AG20443 (cell line): ENCODE data around the gene NSD1.
A peak's percentile ranks its signal among the peaks of the same experiment; 100 is the strongest.
"Not testable (repeated sequence)": the region's sequence is repeated elsewhere in the genome, so short reads cannot be mapped to it uniquely, and the experiment has no call there.

Experiments used
- DNase-seq: peaks from one replicate; pipeline ENCODE4 v3.0.0; 2012; ENCODE audit warnings: low spot score, mixed read lengths

The NSD1 gene

DNA sequence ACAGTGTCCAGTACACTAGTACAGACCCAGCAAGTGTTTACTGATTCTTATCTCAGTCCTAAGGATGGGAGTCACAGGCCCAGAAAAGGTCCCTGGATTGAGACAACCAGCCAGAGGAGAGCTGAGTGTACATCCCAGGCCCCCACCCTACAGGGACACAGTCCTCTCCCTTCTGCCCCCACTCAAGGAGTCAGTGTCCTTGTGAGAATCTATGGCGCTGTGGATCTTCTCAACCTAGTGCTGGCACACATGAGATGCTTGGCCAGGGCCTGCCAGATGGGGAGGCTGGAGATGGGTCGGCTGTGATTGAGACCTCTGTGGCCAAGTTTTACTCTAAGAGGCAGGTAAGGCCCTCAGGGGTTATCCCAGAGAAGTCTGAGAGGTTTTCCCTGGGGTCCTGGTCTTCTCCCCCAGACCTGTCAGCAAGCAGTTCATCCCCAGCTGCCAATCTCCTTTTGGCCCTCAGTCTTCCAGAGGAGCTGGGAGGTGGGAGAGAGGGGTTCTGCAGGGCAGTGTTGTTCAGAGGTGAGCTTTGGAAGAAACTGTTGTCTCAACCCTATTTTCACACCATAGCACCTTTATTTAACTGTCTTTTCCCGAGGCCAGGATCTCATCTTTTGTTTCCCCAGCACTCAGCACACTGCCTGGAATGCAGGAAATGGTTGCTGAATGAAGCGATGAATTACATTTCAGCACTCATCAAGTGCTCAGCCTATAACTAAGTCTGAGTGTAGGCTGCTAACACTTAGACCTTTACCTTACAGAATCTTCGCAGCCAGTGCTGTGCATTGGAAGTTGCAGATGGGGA, 3.2 kb upstream of the NSD1 start:
- no peak for DNase-seq

DNA sequence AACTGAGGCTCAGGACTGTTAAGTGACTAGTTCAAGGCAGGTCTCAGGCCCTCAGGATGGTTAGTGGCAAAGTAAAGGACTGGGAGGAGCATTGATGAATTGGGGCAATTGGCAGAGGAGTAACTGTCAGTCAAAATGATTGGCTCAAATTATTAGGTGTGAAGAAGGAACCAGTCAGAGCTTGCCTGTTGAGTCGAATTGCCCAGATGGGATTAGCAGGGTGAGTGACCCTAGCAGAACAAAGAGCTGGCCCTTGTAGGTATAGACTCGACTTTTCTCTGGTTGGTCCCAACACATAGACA, 2.6 kb upstream of the NSD1 start:
- DNase-seq = no peak

DNA sequence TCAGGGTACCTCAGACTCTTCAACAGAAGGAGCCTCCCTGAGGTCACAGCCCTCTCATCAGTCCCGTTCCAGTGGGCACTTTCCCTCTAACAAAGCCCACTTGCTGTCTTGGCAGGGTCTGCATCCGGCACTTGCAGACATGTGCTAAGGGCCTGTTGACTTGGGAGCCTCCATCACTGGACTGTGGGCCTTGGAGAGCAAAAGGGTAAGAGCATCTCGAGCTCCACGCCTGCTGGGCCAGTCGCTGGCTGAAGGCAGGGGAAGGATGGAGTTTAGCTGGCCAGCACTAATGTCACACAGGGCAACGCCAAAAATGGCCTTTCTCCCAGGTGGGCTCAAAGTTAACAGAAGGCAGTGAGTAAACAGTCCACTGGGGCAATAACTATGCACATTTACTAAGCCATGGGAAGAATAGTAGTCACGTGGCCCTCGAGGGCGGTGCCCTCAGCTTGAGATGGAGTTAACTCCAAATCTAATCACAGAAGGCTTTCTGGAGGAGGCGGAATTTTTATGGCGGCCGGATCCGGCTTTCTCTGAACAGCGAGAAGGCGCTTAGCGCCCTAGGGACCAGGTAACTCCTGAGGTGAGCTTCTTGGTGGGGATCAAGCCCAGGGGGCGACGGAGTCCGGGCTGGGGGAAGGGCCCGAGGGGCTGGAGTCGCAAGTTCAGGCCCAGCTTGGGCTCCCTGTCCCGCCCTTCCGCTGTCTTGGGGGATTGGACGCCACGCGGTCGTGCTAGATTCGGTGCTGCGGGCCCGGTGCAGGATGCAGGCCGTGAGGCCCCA, 2.0 kb upstream of the NSD1 start:
- no peak for DNase-seq

- DNase-seq = peak; percentile 31
These were observed 1.2 kb upstream of the NSD1 start for GRCh38 chr5:177132136-177133095.

DNA sequence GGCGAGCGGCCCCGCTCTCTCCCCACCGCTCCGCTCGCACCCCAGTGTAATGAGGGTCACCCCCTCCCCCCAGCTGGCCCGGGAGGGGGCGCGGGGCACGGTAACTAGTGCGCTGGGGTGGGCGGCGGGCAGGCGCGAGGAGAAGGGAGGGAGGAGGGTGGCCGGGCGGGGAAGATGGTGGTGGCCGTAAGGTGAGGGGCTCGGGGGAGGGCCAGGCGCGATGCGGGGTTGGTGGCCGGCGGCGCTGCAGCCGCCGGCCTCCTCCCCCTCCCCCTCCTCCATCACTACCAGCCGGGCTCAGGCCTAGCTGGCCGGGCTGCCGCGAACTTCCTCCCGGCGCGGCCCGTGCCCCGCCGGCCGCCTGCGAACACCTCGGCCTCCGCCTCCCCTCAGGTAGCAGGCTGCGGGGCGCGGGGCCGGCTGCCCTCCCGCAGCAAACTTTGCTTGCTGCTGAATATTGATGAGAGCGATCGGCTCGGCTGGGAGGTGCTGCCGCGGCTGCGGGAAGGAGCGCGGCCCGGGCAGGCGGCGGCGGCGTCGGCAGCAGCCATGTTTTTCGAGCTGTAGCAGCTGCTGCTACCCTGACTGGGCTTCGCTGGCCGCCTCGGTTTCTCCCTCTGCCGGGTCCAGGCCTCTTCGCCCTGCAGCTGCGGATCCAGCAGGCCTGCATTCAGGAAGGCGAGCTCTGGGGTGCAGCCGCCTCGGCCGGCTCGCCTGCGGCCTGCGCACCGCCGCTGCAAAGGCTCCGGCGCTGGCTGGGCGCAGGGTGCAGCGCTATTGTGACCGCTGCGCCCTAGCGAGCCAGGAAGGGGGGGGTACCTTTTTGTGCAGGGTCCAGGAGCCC, 502 bp downstream of the NSD1 start:
- DNase-seq = peak; percentile 77

- DNase-seq = no peak
These were observed 1.2 kb downstream of the NSD1 start for GRCh38 chr5:177134697-177135225.

GRCh38 chr5:177140312-177140711, 6.7 kb downstream of the NSD1 start:
- no peak for DNase-seq

DNA sequence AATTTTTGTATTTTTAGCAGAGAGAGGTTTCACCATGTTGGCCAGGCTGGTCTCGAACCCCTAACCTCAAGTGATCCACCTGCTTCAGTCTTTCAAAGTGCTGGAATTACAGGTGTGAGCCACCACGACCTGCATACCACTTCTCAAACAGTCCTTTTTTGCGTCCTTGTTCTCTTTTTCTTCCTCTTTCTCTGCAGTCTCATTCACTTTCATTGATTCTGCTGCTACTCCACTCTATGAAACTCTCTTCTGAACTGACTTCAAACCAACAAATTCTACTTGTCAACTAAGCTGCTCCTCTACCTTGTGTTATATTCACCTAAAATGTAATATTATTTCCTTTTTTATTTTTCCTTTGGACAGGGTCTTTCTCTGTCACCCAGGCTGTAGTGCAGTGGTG, 7.9 kb downstream of the NSD1 start:
- no peak for DNase-seq

- no peak for DNase-seq
These were observed 8.6 kb downstream of the NSD1 start for GRCh38 chr5:177142098-177142611.

- DNase-seq = no peak
These were observed 9.2 kb downstream of the NSD1 start for GRCh38 chr5:177142778-177143177.

DNA sequence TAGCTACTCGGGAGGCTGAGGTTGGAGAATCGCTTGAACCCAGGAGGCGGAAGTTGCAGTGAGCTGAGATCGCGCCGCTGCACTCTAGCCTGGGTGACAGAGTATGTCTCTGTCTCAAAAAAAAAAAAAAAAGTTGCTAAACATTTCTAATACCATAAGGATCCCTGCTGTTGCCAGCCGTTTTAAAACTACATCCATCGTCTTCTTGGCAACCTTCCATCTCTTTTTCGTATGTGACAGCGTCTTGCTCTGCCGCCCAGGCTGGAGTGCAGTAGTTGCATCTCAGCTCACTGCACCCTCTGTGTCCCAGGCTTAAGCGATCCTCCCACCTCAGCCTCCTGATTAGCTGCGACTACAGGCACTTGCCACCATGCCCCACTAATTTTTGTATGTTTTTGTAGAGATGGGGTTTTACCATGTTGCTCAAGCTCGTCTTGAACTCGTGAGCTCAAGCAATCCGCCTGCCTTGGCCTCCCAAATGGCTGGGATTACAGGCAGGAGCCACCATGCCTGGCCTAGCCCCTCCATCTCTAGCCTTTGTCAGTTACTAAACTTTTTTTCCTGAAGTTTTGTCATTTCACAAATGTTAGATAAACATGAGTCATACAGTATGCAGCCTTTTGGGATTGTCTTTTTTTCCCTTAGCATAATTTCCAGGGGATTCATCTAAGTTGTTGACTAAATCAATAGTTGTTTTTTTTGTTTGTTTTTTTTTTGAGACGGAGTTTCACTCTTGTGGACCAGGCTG, 13.5 kb downstream of the NSD1 start:
- peak; percentile 39 for DNase-seq

- DNase-seq = not testable (repeated sequence)
These were observed 16.5 kb downstream of the NSD1 start for GRCh38 chr5:177150061-177150460.

- DNase-seq = peak; percentile 57
These were observed 20.6 kb downstream of the NSD1 start for GRCh38 chr5:177154003-177154643.

DNA sequence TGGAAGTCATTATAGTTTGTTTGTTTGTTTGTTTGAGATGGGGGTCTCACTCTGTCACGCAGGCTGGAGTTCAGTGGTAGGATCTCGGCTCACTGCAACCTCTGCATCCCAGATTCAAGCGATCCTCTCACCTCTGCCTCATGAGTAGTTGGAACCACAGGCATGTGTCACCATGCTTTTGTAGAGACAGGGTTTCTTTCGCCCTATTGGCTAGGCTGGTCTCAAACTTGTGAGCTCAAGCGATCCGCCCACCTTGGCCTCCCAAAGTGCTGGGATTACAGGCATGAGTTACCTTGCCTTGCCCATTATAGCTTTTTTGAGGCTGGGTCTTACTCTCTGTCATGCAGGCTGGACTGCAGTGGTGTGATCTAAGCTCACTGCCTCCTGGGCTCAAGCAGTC, 28.8 kb downstream of the NSD1 start:
- DNase-seq = no peak

GRCh38 chr5:177163500-177163899, 29.9 kb downstream of the NSD1 start:
- DNase-seq = no peak

DNA sequence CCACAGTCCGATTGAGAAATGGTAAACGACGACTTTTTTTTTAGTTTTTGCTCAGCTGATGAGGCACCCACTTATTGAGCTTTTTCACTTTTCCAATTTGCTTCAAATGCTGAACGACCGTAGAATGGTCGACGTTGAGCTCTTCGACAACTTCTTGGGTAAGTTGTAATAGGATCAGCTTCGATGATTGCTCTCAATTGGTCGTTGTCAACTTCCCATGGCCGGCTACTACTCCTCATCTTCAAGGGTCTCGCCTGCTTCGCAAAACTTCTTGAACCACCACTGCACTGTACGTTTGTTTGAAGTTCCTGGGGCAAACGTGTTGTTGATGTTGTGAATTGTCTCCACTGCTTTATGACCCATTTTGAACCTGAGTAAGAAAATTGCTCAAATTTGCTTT, 35.7 kb downstream of the NSD1 start:
- no peak for DNase-seq

DNA sequence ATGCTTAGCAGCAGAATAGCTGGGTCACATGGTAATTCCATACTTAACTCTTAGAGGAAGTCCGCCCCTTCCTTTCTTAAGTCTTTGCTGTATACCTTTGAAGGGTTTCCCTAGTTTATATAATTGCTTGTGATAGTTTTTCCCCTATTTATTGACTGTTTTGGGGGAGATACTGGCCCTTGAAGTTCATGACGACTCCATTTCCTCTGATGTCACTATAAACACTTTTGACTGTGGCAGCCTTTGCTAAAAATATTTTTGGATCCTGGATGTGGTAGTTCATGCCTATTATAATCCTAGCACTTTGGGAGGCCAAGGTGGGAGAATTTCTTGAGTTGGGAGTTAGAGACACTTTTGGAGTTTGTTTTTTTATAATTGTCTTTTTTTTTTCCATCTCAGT, 38.4 kb downstream of the NSD1 start:
- DNase-seq = no peak

DNA sequence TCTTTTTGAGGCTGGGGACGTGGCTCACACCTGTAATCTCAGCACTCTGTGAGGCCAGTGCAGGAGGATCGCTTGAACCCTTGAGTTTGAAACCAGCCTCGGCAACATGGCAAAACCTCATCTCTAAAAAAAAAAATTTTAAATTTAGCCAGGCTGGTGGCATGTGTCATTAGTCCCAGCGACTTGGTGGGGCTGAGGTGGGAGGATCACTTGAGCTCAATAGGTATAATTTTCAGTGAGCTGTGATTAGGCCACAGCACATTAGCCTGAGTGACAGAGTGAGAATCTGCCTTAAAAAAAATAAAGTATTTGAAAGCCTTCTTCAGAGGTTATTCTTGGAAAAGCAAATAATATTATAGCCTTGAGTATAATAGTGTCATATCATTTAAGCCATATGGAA, 41.8 kb downstream of the NSD1 start:
- DNase-seq = no peak

GRCh38 chr5:177176175-177176711, 42.7 kb downstream of the NSD1 start:
- DNase-seq = no peak
